Measurements from ENCODE around the gene GRID1. TPM values are rescaled to one million over a fixed set of nuclear protein-coding genes. Genes with fewer than 3 reads are reported as not detected.

GRID1 gene
- total and polyA plus RNA-seq, 9 of the 15 experiments (the other 6 are each of a cell fraction or from before 2014, with no cell fraction given): 0.01 to 7.2 (median 1.2) TPM

DNA sequence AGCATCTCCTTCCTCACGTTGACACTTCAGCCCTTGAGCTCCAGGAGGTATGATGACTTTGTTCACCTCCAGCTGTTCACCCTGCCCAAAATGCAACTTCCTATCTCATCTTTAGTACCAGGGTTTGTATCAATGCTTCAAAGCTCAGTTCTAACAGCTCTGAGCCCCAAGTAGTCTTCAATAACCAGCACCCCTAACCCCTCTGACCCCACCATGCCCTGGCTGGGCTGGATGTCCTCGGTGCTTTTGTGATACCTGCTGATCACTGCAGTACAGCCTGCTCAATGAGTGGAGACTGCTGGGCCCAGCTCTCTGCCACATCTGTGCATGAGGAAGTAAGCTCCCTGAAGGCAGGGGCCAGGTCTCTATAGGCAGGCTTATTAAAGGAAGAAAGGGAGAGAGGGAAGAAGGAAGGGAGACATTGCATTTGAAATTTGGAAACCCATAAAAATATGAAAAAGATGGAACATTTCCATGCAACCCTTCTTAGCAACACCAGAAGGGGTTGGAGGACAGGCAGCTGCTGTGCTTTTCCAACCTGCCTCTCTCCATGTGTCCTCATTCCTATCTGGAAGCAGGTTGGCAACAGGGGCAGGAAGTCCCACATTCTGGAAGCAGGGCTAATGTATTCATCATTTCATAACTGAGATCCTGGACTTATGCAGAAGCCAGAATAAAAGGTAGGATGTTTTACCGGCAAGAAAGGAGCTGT is 756.1 kb downstream of the GRID1 start:
- Histone ChIP-seq H3K4me3 (no peak overlapping the region), H3K4me1 (replicated peaks in 1 of 2; ENCODE audit: control insufficient read depth in 2 of 2, insufficient read depth in 2 of 2, low read length in 2 of 2) (no peaks in the 10 kb centered on the region), H3K9me1 (ENCODE audit: control insufficient read depth, insufficient read depth, low read length) (no peaks in the 10 kb centered on the region), H3K27ac (ENCODE audit: extremely low read depth, low read depth, low read length) (no peak overlapping the region), H3K36me3 (ENCODE audit: control insufficient read depth, insufficient read depth, low read length) (no peaks in the 10 kb centered on the region), H4K20me1 (replicated peaks; ENCODE audit: control insufficient read depth, insufficient read depth, low read length) (no peaks in the 10 kb centered on the region), H3K9me3 (replicated peaks; ENCODE audit: control insufficient read depth, insufficient read depth, low read depth, low read length) (no peaks in the 10 kb centered on the region), H3K9ac (ENCODE audit: insufficient read depth in 1 of 2, low read depth in 2 of 2, low read length in 2 of 2) (no peak overlapping the region), H3K4me2 (ENCODE audit: insufficient read depth, low read length) (no peak overlapping the region), H3K79me2 (ENCODE audit: control insufficient read depth, insufficient read depth, low read length) (no peaks in the 10 kb centered on the region), H2AFZ (ENCODE audit: low read depth, low read length) (no peak overlapping the region), H3K27me3 (ENCODE audit: control insufficient read depth in 2 of 2, insufficient read depth in 2 of 2, low read length in 2 of 2) (no peaks in the 10 kb centered on the region)
- no TSS peak for BruUV-seq (replicated peaks)
- in situ Hi-C loops (cut with MboI) (no loop called here), intact Hi-C loops (cut with micrococcal nuclease) (no loop called here)
- CTCF ChIA-PET (ENCODE audit: low intra/inter-chr PET ratio): no interaction called here
- WGBS (ENCODE audit: insufficient coverage, low coverage, missing lambda C conversion rate): 7% methylated on average over 3 of the region's 3 CpGs
- no peak for TF ChIP-seq HIVEP1 (CRISPR knock-in tag; IDR thresholded peaks at IDR 0.05)
- TF ChIP-seq LEF1 (IDR thresholded peaks at IDR 0.05): no peak
- TF ChIP-seq HEY1 (CRISPR knock-in tag; IDR thresholded peaks at IDR 0.05; ENCODE audit: borderline replicate concordance): no peak
- TF ChIP-seq, protein P1, sequence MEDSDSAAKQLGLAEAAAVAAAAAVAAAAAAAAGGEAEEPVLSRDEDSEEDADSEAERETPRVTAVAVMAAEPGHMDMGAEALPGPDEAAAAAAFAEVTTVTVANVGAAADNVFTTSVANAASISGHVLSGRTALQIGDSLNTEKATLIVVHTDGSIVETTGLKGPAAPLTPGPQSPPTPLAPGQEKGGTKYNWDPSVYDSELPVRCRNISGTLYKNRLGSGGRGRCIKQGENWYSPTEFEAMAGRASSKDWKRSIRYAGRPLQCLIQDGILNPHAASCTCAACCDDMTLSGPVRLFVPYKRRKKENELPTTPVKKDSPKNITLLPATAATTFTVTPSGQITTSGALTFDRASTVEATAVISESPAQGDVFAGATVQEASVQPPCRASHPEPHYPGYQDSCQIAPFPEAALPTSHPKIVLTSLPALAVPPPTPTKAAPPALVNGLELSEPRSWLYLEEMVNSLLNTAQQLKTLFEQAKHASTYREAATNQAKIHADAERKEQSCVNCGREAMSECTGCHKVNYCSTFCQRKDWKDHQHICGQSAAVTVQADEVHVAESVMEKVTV (CRISPR knock-in tag; IDR thresholded peaks at IDR 0.05): no peak
- no peak for TF ChIP-seq ZNF41 (CRISPR knock-in tag; conservative IDR thresholded peaks at IDR 0.05)
- TF ChIP-seq MAFG (tag; conservative IDR thresholded peaks at IDR 0.05): no peak
- no peak for TF ChIP-seq STAT5A (IDR thresholded peaks at IDR 0.05; ENCODE audit: borderline replicate concordance, low read length)
- TF ChIP-seq DNMT1 (IDR thresholded peaks at IDR 0.05): no peak
- POLR2A ChIA-PET: no interaction called here
- ATAC-seq (no peak), DNase-seq (ENCODE audit: extremely low read depth in 1 of 4, low spot score in 3 of 4) (no peak), FAIRE-seq (no peak)
